Right renal cortex interstitium (tissue), 3 donors: ENCODE results near the gene CLDN11. TPM values are rescaled to one million over a fixed set of nuclear protein-coding genes. Genes with fewer than 3 reads are reported as not detected.

Experiments used
- DNase-seq, 3 donors: peaks; one replicate each; pipeline ENCODE4 v3.0.0-alpha.2; 2013; ENCODE audit warnings: low read depth in 3 of 3, low spot score in 2 of 3
- polyA plus RNA-seq, 3 donors: library from polyadenylated mRNA; unstranded; fragments of 120-200 nt; gene quantifications; one replicate each; pipeline ENCODE4 v1.2.1, GENCODE V29; 2013; ENCODE audit not compliant: insufficient read length in 3 of 3

Gene CLDN11
- polyA plus RNA-seq, 3 donors: 154 to 224 (median 179) TPM

- DNase-seq: no peak
These were observed 7.0 kb downstream of the CLDN11 start for GRCh38 chr3:170425491-170426239.

GRCh38 chr3:170426240-170426797 lies 7.7 kb downstream of the CLDN11 start:
- DNase-seq: no peak

GRCh38 chr3:170428095-170428494 lies 9.4 kb downstream of the CLDN11 start:
- no peak for DNase-seq

GRCh38 chr3:170429050-170429449 lies 10.4 kb downstream of the CLDN11 start:
- DNase-seq: no peak

GRCh38 chr3:170431054-170431453 lies 12.4 kb downstream of the CLDN11 start:
- no peak for DNase-seq

GRCh38 chr3:170432416-170432815 lies 13.7 kb downstream of the CLDN11 start:
- DNase-seq: no peak

- no peak for DNase-seq
These were observed 18.0 kb downstream of the CLDN11 start for GRCh38 chr3:170436697-170437096.

- no peak for DNase-seq
These were observed 18.5 kb downstream of the CLDN11 start for GRCh38 chr3:170437176-170437575.

GRCh38 chr3:170437696-170438407 lies 19.2 kb downstream of the CLDN11 start:
- no peak for DNase-seq

GRCh38 chr3:170438836-170439235 lies 20.2 kb downstream of the CLDN11 start:
- no peak for DNase-seq

- DNase-seq: no peak
These were observed 21.7 kb downstream of the CLDN11 start for GRCh38 chr3:170440344-170440743.

- no peak for DNase-seq
These were observed 22.7 kb downstream of the CLDN11 start for GRCh38 chr3:170441412-170441811.

GRCh38 chr3:170442947-170443346 lies 24.3 kb downstream of the CLDN11 start:
- no peak for DNase-seq

- DNase-seq: no peak
These were observed 24.8 kb downstream of the CLDN11 start for GRCh38 chr3:170443457-170443856.

- DNase-seq: no peak
These were observed 29.9 kb downstream of the CLDN11 start for GRCh38 chr3:170448584-170448983.

GRCh38 chr3:170450039-170450438 lies 31.4 kb downstream of the CLDN11 start:
- DNase-seq: no peak

- DNase-seq: no peak
These were observed 35.8 kb downstream of the CLDN11 start for GRCh38 chr3:170454509-170454908.

- DNase-seq: no peak
These were observed 39.6 kb downstream of the CLDN11 start for GRCh38 chr3:170458285-170458684.

GRCh38 chr3:170463011-170463410 lies 44.3 kb downstream of the CLDN11 start:
- DNase-seq: no peak

- DNase-seq: no peak
These were observed 47.3 kb downstream of the CLDN11 start for GRCh38 chr3:170465955-170466354.

GRCh38 chr3:170467007-170467406 lies 48.3 kb downstream of the CLDN11 start:
- no peak for DNase-seq

- no peak for DNase-seq
These were observed 49.0 kb downstream of the CLDN11 start for GRCh38 chr3:170467571-170468147.
